H7 (cell line): ENCODE data around the gene GOLGA7B. TPM values are rescaled to one million over a fixed set of nuclear protein-coding genes. Genes with fewer than 3 reads are reported as not detected.

Experiments used
- DNase-seq: peaks from one replicate; pipeline ENCODE4 v3.0.0; 2012
- H3K27me3 ChIP-seq: 2 replicates; pipeline ENCODE4 v1.6.0; 2011; ENCODE audit warnings: mild to moderate bottlenecking, low read length; ENCODE audit not compliant: control insufficient read depth, insufficient read depth
- H3K36me3 ChIP-seq: replicated peaks from 2 replicates; pipeline ENCODE4 v1.5.1; 2011; ENCODE audit warnings: low read length; ENCODE audit not compliant: control insufficient read depth, insufficient read depth
- H3K4me3 ChIP-seq: 2 replicates; pipeline ENCODE4 v1.5.1; 2011; ENCODE audit warnings: low read depth, mild to moderate bottlenecking, control low read depth, low read length, moderate library complexity; ENCODE audit not compliant: insufficient read depth
- total RNA-seq: library from RNA; depleted of rRNA; stranded (reverse); fragments of >200 nt; shearing (Covaris generic); gene quantifications from 2 replicates; pipeline ENCODE4 v1.2.3, GENCODE V29; 2014

GOLGA7B gene
- total RNA-seq, 1 experiment from 2014 or later: not detected

DNA sequence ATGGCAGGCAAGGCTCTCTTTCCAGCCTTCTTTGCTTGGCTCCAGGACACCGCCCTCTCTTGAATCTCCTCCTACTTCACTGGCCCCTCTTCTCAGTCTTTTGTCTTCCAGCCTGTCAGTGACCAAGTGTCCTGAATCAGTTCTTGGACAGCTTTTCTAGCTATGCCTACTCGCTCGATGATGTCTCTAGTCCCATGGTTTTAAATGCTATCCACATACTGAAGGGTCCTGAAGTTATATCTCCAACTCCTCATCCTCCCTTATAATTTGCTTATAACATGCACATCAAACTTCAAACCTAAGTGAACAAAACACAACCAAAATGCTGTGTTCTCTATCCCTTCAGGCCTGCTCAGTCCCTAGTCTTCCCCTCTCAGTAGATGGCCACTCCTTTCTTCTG lies 5.0 kb upstream of the GOLGA7B start:
- H3K36me3 ChIP-seq: no peaks in the 10 kb centered on the region
- no peak overlapping the region for H3K4me3 ChIP-seq
- H3K27me3 ChIP-seq: peaks cover 10% of the 10 kb centered on the region
- DNase-seq: no peak

DNA sequence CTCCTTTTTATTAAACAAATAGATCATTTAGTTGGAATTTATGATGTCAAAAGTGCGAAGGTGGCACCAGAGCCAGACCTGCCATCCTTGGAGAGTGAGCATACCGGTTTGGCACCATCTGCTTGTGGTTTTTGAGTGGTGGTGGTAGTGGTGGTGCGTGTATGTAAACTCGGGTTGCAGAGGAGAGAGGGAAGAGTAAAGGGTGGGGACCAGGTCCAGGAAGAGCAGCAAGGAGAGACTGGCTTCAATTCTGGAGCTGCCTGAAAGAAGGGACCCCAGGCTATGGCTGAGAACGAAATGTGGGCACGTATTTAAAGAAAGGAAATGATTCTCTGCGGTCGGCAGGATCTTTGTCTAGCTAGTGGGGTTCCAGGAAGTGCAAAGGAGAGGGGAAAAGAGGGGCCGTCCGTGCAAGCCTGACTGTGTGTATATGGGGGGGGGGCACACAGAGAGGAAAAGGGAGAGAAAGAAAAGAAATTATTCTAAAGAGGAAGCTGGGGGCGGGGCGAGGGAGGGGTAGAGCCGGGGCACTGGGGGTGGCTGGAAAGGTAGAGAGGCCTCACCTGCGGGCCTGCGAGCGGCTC lies 448 bp upstream of the GOLGA7B start:
- H3K27me3 ChIP-seq: peaks cover 25% of the 10 kb centered on the region
- H3K4me3 ChIP-seq: peak overlapping the region; percentile 49
- H3K36me3 ChIP-seq: no peaks in the 10 kb centered on the region
- no peak for DNase-seq

DNA sequence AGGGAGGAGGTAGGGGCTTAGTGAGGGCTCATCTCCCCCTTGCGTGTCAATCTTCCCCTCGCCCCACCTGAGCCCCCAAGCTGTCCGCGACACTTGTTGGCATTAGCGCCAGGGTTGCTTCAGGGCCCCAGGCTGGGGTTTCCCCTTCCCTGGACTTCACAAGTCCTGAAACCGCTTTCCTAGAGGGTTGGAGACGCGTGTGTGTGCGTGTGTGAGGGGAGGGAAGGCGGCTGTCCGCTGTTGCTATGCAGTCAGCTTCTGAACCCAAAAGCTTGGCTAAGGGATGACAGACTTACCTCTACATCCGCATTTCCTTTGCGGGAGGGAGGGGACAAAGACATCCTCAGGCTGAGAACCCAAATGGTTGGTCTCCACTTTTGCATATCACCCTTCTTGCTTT lies 803 bp downstream of the GOLGA7B start:
- H3K27me3 ChIP-seq: peaks cover 25% of the 10 kb centered on the region
- H3K36me3 ChIP-seq: no peaks in the 10 kb centered on the region
- H3K4me3 ChIP-seq: no peak overlapping the region; the same call in 1 of the 2 replicates
- no peak for DNase-seq

DNA sequence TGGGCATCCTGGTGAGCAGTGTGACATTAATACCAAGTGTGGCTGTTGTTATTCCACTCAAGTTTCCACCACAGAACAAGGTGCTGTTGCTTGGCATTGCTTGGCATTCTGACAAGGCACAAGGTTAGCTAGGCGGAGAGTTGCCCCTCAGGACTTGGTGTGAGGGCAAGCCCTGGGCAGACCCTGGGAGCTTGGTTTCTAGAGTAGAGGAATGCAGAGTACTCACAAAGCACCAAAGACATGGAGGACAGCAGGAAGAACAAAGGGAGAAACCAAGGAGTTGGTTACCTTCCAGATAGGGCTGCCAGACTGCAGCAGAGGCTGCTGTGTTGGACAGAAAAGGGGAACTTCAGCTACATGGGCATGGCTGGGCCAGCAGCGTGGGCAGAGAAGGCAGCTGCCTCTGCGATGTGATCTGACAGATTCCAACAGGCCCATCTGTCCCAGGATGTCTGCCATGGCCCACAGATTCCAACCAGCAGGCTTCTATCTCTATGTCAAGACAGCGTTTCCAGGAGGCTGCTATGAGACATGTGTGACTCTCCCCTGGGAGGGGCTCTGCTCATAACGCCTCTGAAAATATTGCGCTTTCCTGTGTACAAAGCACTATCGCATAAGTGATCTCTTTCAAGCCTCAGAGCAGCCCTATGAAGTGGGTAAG lies 1.8 kb downstream of the GOLGA7B start:
- peaks cover 25% of the 10 kb centered on the region for H3K27me3 ChIP-seq
- DNase-seq: no peak
- no peak overlapping the region for H3K4me3 ChIP-seq
- no peaks in the 10 kb centered on the region for H3K36me3 ChIP-seq

DNA sequence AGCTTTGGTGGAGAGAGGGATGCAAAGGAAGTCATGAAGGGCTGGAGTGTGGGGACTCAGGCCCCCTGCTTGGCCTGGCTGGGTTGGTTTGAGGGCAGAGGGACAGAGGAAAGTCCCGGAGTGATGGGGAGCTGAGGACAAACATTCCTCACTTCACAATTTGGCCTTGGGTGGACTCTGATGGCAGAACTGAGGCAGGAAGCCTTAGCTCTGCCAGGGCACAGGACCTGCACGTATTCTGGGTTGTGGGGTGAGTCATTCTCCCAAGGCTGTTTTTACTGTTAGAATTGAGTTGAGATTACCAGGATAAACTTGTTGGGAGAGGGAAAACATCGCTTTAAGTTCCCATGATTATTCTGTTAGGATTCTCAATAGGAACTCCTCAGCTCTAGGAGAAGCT lies 2.6 kb downstream of the GOLGA7B start:
- Histone ChIP-seq H3K4me3 (no peak overlapping the region), H3K36me3 (no peaks in the 10 kb centered on the region), H3K27me3 (peaks cover 25% of the 10 kb centered on the region)
- DNase-seq: no peak

DNA sequence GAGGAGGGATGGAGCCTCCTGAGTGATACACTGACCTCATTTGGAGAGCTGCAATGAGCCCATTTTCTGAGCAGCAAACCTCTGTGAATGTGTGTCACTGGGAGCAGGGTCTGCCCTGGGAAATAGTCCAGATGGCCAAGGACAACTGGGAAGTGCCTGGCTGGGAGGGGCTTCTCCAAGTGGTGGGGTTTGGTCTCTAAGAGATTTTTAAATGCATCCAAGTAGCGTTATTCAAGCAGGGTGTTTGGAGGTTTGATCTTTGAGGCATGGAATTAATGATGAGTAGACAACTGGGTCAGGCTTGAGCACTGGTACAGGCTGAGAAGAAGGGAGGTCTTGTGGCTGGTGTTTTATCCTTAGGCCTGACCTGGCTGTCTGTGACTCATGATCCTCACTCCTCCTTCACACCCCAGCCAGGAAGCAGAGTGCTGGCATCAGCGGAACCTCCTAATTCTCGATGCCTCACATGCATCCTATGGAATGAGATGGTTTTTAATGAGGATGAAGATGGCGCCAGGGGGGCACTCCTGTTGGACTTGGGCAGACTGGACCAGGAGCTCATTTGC lies 3.3 kb downstream of the GOLGA7B start:
- DNase-seq: no peak
- no peak overlapping the region for H3K4me3 ChIP-seq
- H3K36me3 ChIP-seq: no peaks in the 10 kb centered on the region
- H3K27me3 ChIP-seq: peaks cover 25% of the 10 kb centered on the region

DNA sequence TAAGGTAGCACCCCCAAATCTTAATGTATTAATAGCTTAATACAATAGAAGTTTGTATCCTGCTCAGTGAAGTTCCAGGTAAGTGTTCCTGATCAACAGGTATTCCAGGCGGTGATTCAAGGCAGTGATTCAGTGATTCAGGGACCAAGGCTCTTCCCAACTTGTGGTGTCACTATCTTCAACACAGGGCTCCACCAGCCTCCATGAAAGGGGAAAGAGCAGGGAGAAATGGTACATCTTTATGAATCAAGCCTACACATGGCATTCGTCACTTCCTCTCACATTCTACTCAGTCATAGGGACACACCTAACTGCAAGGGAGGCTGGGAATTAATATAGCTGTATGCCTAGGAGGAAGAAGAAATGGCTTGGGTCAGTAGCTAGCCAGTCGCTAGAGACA lies 5.1 kb downstream of the GOLGA7B start:
- H3K36me3 ChIP-seq: no peaks in the 10 kb centered on the region
- peaks cover 15% of the 10 kb centered on the region for H3K27me3 ChIP-seq
- no peak for DNase-seq
- no peak overlapping the region for H3K4me3 ChIP-seq

DNA sequence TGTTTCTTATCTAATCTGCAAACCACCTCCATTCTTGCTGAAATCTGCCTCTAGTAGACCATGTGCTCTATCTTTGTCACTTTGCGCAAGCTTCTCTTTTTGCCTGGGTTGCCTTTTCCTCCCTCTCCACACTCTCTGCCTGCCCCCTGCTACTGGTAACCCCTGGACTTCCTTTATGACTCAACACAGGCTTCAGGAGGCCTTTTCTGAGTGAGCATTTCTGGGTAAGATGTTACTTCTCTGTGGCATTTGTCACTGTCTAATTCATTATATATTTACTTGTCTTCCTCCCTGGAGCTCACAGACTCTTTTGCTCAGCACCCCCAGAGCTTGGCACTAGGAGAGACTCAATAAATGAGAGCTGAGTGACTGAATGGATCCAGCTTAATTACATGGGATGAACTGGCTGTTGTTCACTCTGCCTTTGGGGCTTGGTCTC lies 8.4 kb downstream of the GOLGA7B start:
- no peak overlapping the region for H3K4me3 ChIP-seq
- no peaks in the 10 kb centered on the region for H3K36me3 ChIP-seq
- peaks cover 1% of the 10 kb centered on the region; the same call in 1 of the 2 replicates for H3K27me3 ChIP-seq
- no peak for DNase-seq

DNA sequence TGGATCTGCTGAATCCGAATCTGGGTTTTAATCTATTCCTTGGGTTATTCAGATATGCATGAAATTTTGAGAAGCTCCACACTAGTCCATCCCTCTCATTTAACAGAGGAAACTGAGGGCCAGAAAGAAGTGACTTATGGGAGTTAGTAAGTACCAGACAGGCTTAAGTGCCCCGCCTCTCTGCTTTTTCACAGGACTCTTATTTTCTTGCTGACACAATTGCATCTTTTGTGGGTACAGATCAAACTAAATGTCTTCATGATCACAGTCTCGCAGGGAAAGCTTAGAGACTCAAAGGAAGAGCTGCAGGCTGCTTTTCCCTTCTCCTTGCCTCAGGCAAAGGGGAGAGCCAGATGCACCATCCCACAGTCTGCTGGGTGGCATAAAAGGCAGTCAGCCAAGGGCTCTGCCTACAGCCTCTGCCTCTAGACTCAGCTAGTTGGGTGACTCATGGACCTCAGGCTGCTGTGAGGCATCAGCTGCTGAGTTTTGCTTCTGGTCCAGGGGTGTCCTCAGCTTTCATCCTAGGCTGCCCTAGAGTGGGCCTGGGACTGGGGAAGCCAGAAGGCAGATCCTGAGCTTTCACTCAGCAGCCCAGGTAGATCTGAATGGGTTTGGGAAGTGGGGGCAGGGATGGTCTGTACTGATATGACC lies 11.6 kb downstream of the GOLGA7B start:
- no peak for DNase-seq
- Histone ChIP-seq H3K4me3 (no peak overlapping the region), H3K36me3 (no peaks in the 10 kb centered on the region), H3K27me3 (no peaks in the 10 kb centered on the region)

DNA sequence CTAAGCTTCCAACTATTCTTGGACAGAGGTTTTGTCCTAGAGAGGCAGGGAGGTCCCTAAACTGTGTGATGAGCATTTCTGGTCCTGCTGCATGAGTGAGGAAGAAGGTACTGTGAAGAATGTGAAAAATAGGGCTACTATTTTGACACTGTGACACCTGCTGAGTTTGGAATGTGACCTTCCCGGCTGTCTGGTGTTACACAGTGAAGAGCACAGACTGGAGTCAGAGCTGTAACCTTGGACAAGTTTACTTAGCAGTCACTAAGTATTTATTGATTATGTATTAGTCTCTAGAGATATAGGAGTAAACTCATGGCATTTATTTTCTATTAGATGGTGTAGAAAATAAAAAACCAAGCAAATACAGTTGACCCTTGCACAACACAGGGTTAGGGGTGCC lies 12.3 kb downstream of the GOLGA7B start:
- peak; percentile 73 for DNase-seq

DNA sequence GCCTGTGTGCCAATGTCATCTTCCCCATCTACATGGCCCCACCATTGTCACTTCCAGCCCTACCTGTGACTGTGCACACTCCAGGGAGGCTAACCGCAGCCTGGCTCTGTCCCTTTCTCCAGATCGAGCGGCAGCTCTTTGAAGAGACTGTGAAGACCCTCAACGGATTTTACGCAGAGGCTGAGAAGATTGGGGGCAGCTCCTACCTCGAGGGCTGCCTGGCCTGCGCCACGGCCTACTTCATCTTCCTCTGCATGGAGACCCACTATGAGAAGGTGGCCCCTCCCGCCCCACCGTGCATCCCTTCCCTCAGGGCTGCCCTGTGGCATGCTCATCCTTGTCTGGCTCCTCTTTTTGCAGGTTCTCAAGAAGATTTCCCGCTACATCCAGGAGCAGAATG lies 14.2 kb downstream of the GOLGA7B start:
- Histone ChIP-seq H3K4me3 (no peak overlapping the region), H3K36me3 (no peaks in the 10 kb centered on the region), H3K27me3 (no peaks in the 10 kb centered on the region)
- DNase-seq: no peak

More for the DNA sequence above, 12.3 kb downstream of the GOLGA7B start:
- no peak overlapping the region for H3K4me3 ChIP-seq
- H3K36me3 ChIP-seq: no peaks in the 10 kb centered on the region
- H3K27me3 ChIP-seq: no peaks in the 10 kb centered on the region

DNA sequence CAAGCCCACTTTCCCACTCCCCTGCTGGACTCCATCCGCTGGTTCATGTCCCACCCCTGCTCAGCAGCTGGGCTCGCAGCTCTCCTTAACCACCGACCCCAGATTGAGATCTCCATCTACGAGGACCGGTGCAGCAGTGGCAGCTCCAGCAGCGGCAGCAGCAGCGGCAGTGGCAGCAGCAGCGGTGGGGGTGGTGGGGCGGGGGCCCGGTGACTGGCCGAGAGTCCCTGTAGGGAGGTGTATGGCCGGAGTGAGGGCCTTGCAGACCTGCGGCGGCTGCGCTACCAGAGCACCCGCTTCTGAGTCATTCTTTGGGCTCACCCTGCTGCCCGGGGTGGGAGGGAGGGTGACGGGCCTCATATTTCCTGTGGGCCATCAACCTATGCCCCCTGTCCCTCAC lies 15.8 kb downstream of the GOLGA7B start:
- H3K4me3 ChIP-seq: no peak overlapping the region

DNA sequence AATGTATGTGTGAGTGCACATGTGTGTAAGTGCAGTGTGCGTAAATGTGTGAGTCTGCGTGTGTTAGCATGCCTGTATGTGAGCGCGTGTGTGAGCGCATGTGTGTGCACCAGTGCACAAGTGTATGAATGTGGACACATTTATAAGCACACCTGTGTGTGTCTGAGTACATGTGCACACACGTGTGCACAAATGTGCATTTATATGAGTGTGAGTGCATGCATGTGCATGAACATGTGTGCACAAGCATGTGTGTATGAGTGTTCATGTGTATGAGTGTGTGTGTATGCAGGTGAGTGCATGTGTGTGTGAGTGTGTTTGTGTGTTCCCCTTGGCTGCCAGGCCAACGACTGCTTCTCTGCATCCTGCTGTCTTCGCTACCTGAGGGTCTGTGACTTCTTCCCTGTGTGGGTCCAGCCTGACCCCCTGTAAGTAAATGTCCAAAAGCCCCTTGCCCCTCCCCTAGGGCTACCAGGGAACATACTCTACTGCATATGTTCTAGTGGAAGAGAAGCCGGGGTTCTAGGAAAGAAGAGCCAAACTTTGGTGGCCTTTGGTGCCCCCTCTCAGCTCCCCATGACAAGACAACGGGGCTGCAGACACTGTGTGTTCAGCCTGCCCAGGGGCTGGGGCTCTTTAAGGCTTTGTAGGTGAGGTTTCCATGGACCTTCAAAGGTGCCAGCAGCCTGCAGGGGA lies 17.0 kb downstream of the GOLGA7B start:
- Histone ChIP-seq H3K36me3 (no peaks in the 10 kb centered on the region), H3K27me3 (no peaks in the 10 kb centered on the region), H3K4me3 (no peak overlapping the region)
- peak; percentile 67 for DNase-seq

More for the DNA sequence above, 15.8 kb downstream of the GOLGA7B start:
- no peaks in the 10 kb centered on the region for H3K27me3 ChIP-seq
- H3K36me3 ChIP-seq: no peaks in the 10 kb centered on the region
- peak; percentile 59 for DNase-seq

DNA sequence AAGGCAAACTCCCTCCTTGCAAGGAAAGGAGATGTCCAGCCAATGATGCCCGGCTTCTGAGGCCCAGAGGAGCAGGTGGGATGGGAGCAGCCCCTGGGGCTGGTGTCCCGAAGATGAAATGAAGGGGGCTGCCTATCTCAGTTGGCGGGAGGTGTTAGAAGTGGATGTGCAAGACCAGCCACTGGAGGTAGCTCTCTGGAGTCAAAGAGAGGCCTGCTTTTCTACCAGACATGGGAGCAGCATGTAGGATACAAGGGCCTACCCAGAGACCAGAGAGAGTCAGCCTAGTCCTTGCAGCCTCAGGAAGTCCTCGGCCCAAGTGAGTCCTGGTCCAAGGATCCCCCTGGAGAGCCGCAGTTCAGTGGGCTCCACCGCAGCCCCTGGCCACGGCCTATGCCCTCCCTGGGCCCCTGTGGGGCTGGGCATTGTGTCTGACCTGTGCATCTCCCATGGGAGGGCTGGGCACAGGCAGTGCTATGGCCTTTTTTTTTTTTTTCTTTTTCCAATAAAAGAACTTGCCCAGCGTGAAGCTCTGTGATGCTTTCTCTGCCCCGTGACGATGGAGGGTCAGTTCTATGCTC lies 17.7 kb downstream of the GOLGA7B start:
- no peak for DNase-seq
- H3K27me3 ChIP-seq: no peaks in the 10 kb centered on the region
- no peak overlapping the region for H3K4me3 ChIP-seq
- no peaks in the 10 kb centered on the region for H3K36me3 ChIP-seq
